DLD1 (cell line): ENCODE data around the gene CASK.
"Not testable (repeated sequence)": the region's sequence is repeated elsewhere in the genome, so short reads cannot be mapped to it uniquely, and the experiment has no call there.

Experiments
- in situ Hi-C: cut with HindIII; loops from 2 replicates; pipeline ENCODE4 v1.10.0; 2017; ENCODE audit warnings: low sequenced_read_pairs

Gene CASK

GRCh38 chrX:41655631-41656030 lies 267.7 kb downstream of the CASK start:
- in situ Hi-C loops: no loop called here

DNA sequence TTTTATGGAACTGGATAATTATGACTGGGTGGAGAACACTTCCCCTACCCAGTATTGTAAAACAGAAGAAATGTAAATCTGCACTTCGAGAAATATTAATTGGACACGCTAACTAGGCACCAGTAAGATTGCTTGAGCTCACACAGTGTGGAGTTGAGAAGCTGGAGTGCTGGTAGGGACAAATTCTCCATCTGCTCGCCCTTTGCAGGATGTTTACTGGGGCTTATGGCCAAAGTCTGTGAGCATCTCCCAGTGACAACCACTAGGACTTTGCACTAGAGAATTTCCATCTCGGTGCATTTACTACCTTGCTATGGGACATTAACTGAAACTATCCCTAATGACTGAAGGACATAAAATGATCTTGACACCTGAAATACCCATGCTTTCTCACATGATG lies 268.3 kb downstream of the CASK start:
- in situ Hi-C loops: no loop called here

- in situ Hi-C loops: no loop called here
These were observed 270.2 kb downstream of the CASK start for GRCh38 chrX:41653125-41653524.

- in situ Hi-C loops: not testable (repeated sequence)
These were observed 277.2 kb downstream of the CASK start for GRCh38 chrX:41646201-41646600.

- in situ Hi-C loops: no loop called here
These were observed 289.1 kb downstream of the CASK start for GRCh38 chrX:41634284-41634683.

GRCh38 chrX:41630091-41630490 lies 293.3 kb downstream of the CASK start:
- in situ Hi-C loops: no loop called here

DNA sequence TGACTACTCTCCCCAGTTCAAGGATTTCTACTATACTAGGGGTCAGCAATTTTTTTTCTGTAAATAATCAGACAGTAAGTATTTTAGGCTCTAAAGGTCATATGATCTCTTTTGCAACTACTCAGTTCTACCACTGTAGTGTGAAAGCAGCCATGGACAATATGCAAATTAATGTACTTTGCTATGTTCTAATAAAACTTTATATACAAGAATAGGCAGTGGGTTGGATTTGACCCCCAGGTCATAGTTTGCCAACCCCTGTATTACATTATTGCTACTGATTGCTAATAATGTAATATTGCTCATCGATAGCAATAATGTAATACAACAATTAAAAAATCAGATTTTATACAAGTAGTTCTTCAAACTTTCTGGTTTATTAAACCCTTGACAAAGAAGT lies 293.8 kb downstream of the CASK start:
- in situ Hi-C loops: no loop called here

DNA sequence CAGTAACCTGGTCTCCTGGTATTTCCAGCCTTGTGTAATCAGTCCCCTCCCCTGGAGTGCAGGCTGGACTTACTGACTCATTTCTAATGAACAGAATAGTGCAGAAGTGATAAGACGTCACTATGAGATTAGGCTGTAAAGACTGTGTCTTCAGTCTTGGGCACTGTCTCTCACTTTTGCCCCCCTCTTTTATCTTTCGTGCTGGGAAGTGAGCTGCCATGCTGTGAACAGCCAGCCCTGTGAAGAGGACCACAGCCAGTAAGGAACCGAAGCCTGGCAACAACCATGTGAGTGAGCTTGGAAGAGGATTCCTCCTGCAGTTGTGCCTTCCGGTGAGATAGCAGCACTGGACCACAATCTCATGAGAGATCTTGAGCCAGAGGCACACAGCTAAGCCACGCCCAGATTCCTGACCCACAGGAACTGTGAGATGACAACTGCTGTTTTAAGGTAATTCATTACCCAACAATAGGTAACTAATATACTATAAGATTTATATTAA lies 302.1 kb downstream of the CASK start:
- in situ Hi-C loops: no loop called here

- in situ Hi-C loops: no loop called here
These were observed 304.1 kb downstream of the CASK start for GRCh38 chrX:41619221-41619620.

- in situ Hi-C loops: no loop called here
These were observed 306.4 kb downstream of the CASK start for GRCh38 chrX:41616935-41617334.

GRCh38 chrX:41616255-41616654 lies 307.1 kb downstream of the CASK start:
- in situ Hi-C loops: no loop called here

GRCh38 chrX:41608244-41608643 lies 315.1 kb downstream of the CASK start:
- in situ Hi-C loops: no loop called here

GRCh38 chrX:41607264-41607832 lies 316.0 kb downstream of the CASK start:
- in situ Hi-C loops: no loop called here

DNA sequence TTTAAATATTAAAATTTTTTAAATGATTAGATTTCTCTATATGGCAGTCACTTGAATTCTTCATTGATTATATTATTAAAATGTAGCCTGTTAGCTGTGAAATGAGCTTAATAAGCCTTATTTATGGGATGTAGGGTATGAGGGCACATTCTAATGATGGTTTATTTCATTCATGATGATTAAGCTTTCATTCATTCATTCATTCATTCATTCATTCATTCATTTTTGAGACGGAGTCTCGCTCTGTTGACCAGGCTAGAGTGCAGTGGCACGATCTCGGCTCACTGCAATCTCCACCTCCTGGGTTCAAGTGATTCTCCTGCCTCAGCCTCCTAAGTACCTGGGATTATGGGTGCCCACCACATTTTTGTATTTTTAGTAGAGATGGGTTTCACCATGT lies 317.3 kb downstream of the CASK start:
- in situ Hi-C loops: not testable (repeated sequence)

GRCh38 chrX:41604766-41605543 lies 318.4 kb downstream of the CASK start:
- in situ Hi-C loops: no loop called here

DNA sequence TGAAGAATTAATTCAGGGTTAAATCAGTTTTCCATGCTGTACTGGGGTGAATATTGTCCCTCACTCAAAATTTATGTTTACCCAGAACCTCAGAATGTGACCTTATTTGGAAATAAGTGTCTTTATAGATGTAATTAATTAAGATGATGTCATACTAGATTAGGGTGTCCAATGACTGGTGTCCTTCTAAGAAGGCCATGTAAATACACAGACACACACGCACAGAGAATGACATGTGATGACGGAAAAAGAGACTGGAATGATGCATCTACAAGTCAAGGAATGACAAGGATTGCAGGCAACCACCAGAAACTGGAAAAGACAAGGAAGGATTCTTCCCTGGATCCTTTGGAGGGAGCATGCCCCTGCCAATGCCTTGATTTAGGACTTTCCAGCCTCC lies 319.2 kb downstream of the CASK start:
- in situ Hi-C loops: no loop called here

DNA sequence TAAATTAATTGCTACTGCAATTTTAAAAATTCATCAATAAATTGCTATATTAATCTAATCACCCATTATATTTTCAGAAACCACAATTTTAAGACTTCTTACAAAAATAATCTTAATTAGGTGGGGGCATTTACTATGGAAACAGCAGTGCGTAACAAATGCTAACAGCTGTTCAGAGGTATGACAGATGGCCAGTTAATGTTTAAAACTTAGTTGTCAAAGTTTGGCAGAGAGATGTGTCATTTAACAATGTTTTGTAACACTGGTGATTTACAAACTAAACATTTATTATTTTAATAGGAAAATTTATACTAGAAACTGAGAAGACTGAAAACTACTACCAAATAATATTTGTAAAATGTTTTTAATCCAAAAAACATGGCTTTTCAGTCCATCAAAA lies 319.8 kb downstream of the CASK start:
- in situ Hi-C loops: no loop called here

GRCh38 chrX:41602816-41603345 lies 320.5 kb downstream of the CASK start:
- in situ Hi-C loops: no loop called here

DNA sequence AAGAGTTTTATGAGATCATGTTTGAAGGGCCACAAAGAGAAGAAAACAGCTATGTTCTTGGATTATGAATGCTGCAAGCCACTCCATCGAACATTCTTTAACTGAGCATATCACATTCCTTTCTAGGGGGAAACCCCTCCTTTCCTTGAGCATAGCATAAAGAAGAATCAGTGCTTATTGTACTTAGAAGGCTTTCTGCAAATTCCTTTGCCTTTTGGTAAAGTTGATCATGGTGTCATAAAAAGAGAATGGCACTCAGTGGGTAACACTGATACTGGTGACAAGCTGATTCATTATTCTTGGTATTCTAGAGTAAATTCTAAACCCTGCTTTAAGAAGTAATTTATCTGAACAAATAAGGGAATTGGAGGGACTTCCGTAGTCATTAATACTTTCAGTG lies 323.1 kb downstream of the CASK start:
- in situ Hi-C loops: no loop called here

- in situ Hi-C loops: no loop called here
These were observed 323.8 kb downstream of the CASK start for GRCh38 chrX:41599507-41599906.

DNA sequence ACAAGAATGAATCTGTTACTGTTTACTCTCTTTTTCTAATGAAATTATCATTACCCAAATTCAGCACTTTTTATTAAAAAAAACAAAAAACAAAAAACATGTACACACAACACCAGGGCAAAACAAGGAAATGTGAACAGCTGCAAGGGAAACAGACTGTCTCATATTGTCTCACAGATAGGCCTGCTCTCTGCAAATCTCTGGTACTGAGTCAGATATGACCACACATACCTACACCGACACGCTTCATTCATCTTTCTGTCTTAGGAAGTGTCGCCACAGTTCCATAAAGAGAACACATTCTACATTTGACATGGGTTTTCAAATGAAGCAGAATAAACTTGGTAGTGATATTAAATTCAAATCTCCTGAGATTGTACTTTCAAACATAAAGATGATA lies 326.8 kb downstream of the CASK start:
- in situ Hi-C loops: no loop called here

- in situ Hi-C loops: no loop called here
These were observed 328.7 kb downstream of the CASK start for GRCh38 chrX:41594634-41595033.
